GM19240 (cell line): ENCODE data around the gene OXTR.

Experiments used
- DNase-seq: peaks from one replicate; pipeline ENCODE4 v3.0.0; 2011; ENCODE audit warnings: low spot score; ENCODE audit not compliant: insufficient read length

Gene OXTR

DNA sequence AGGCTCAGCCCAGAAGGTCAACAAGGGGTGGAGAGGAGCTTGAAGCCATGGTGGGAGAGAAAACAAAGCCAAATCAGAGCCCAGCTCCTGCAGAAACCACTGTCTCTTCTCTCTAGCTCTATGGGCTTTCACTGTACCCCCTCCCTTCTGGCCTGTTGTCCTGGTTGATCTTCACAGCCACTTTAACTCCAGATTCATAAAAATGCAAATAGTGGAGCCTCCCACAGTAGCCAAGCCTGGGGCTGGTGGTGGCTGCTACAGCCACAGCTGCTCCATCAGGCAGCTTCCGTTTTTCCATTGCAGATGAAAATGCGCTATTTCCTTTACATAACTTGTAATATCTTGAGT, 56.5 kb downstream of the OXTR start:
- no peak for DNase-seq

DNA sequence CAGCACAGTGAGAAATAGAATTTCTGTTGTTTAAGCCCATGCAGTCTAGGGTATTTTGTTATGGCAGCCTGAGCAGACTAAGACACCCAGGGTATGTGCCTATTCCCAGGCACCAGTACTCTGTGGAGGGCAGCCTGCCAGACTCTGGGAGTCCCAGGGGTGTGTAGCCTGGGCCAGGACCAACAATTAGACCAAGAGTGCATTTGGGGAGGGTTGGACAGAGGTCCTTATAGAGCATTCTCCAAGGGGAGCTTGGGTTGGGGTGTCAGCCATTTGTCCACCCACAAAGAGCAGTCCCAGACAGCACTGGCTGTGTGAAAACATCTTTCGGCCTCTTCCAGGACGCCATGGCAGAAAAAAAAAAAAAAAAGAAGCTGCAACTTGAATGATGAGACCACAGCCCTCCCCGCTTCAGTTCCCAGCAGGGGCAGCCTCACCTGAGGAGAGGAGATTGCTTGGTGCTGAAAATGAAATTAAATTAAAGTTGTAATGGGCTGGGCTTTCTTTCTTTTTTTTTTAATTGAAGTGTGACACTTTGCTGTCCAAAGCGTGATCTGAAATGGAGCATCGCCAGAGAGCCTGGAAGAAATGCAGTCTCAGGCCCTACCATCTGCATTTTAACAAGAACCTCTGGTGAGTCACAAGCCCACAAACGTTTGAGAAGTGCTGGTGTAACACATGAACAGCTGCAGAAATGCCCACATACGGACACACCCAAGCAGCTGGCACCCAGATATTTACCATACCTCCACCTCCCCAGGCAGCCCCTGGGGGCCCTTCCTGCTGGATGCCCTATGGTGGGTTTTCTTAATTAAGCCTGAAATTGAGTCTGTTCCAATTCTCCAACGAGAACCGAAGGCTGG, 57.1 kb downstream of the OXTR start:
- DNase-seq = no peak

GRCh38 chr3:8709801-8710507, 59.5 kb downstream of the OXTR start:
- DNase-seq = no peak

GRCh38 chr3:8709287-8709686, 60.1 kb downstream of the OXTR start:
- DNase-seq = no peak

- no peak for DNase-seq
These were observed 63.8 kb downstream of the OXTR start for GRCh38 chr3:8705575-8705974.

DNA sequence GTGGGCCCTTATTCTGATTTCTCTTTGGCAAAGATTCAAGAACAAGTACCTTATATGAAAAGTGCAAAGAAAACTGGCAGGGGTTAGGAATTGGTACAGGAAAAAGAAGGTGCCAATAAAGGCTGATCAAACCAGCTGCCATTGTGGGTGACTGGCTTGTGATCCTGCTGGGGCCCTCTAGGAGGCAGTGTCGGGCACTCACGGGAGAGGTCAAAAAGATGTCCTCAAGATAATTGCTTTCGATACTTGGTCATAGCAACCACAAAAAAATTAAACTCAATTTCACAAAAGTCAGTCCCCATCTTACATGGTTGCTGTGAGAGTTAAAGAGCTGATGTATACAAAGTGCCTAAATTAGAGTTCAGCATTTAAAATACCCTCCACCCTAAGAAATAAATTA, 66.9 kb downstream of the OXTR start:
- no peak for DNase-seq
